OCI-LY7 (cell line): ENCODE measurements around the gene ARID4A. TPM values are rescaled to one million over a fixed set of nuclear protein-coding genes. Genes with fewer than 3 reads are reported as not detected.

Source experiments
- BruUV-seq: library from RNA; stranded (reverse); fragments of 400-500 nt; replicated peaks from 2 replicates; lab custom pipeline; 2021; lab: Mats Ljungman, UMichigan
- CTCF ChIA-PET: fragments of 300-600 bp; sonication (Branson Sonifier 250); formaldehyde crosslinking; loops from one replicate; lab custom pipeline; 2022; ENCODE audit warnings: antibody characterized with exemption; ENCODE audit not compliant: unreplicated experiment; lab: Charles Lee
- POLR2A ChIA-PET: fragments of 300-600 bp; sonication (Branson Sonifier 250); formaldehyde crosslinking; loops from one replicate; lab custom pipeline; 2022; ENCODE audit warnings: antibody characterized with exemption; lab: Charles Lee
- DNase-seq: peaks from one replicate; pipeline ENCODE4 v3.0.0-alpha.2; 2015; ENCODE audit warnings: low spot score
- H2AFZ ChIP-seq: fragments of 200-600 bp; sonication (generic), shearing (Covaris generic); 2 replicates; pipeline ENCODE4 v1.6.1; 2014; ENCODE audit warnings: mild to moderate bottlenecking, antibody characterized with exemption, low read length, moderate library complexity
- H3K27ac ChIP-seq: fragments of 200-600 bp; sonication (generic); 2 replicates; pipeline ENCODE4 v1.5.1; 2014; ENCODE audit warnings: mixed run types, low read depth, mild to moderate bottlenecking, moderate library complexity, low read length, inconsistent platforms; ENCODE audit not compliant: poor library complexity, severe bottlenecking
- H3K36me3 ChIP-seq: fragments of 200-600 bp; sonication (generic); 2 replicates; pipeline ENCODE4 v1.6.1; 2014; ENCODE audit warnings: mild to moderate bottlenecking, antibody characterized with exemption, low read length, moderate library complexity, mixed read lengths; ENCODE audit not compliant: insufficient read depth
- H3K4me1 ChIP-seq: fragments of 200-600 bp; sonication (generic); 2 replicates; pipeline ENCODE4 v1.5.1; 2014; ENCODE audit warnings: mild to moderate bottlenecking, low read length; ENCODE audit not compliant: insufficient read depth, poor library complexity, severe bottlenecking
- H3K4me2 ChIP-seq: fragments of 200-600 bp; sonication (generic); 2 replicates; pipeline ENCODE4 v1.6.1; 2014; ENCODE audit warnings: mild to moderate bottlenecking, low read length
- H3K4me3 ChIP-seq: fragments of 200-600 bp; sonication (generic); 2 replicates; pipeline ENCODE4 v1.5.1; 2014; ENCODE audit warnings: mild to moderate bottlenecking, low read depth, low read length; ENCODE audit not compliant: poor library complexity, severe bottlenecking
- H3K79me2 ChIP-seq: fragments of 200-600 bp; sonication (generic); 2 replicates; pipeline ENCODE4 v1.6.1; 2016; ENCODE audit warnings: low read depth, mild to moderate bottlenecking, low read length, moderate library complexity, mixed read lengths; ENCODE audit not compliant: insufficient read depth
- H3K9me2 ChIP-seq: fragments of 200-600 bp; sonication (generic); 2 replicates; pipeline ENCODE4 v1.6.1; 2016; ENCODE audit warnings: mild to moderate bottlenecking, low read length, mixed read lengths; ENCODE audit not compliant: insufficient read depth
- H3K9me3 ChIP-seq: fragments of 200-600 bp; sonication (generic); 2 replicates; pipeline ENCODE4 v1.6.1; 2014; ENCODE audit warnings: mild to moderate bottlenecking, mixed run types, low read length, mixed read lengths
- H4K20me1 ChIP-seq: fragments of 200-600 bp; sonication (generic); 2 replicates; pipeline ENCODE4 v1.6.1; 2014; ENCODE audit warnings: mild to moderate bottlenecking, antibody characterized with exemption, low read length, moderate library complexity, mixed read lengths; ENCODE audit not compliant: insufficient read depth
- EZH2phosphoT487 ChIP-seq: fragments of 200-600 bp; sonication (generic); IDR thresholded peaks from 2 replicates; pipeline ENCODE4 v1.6.1; 2018; ENCODE audit warnings: low read depth, borderline replicate concordance, mild to moderate bottlenecking, mixed run types, antibody characterized with exemption, low read length, moderate library complexity, mixed read lengths
- intact Hi-C: fragments of 100-400 bp; cut with micrococcal nuclease; formaldehyde crosslinking; loops from one replicate; pipeline ENCODE4 v1.10.0; 2022; ENCODE audit not compliant: unreplicated experiment
- total RNA-seq, 2 experiments: library from RNA; depleted of rRNA in 1 of 2; stranded (reverse); fragments of >200 nt in 1 of 2; shearing (Covaris generic) in 1 of 2; gene quantifications; 2 replicates each; pipeline ENCODE4 v1.2.3, GENCODE V29; 2014 to 2022
- TF ChIP-seq, protein P1 (sequence below): fragments of 200-600 bp; sonication (generic); conservative IDR thresholded peaks from 2 replicates; pipeline ENCODE4 v1.5.1; 2014; ENCODE audit warnings: mild to moderate bottlenecking, antibody characterized with exemption, low read length, moderate library complexity, mixed read lengths

ARID4A gene
- total RNA-seq, 2 experiments from 2014 or later = 10.3 to 38.2 TPM

DNA sequence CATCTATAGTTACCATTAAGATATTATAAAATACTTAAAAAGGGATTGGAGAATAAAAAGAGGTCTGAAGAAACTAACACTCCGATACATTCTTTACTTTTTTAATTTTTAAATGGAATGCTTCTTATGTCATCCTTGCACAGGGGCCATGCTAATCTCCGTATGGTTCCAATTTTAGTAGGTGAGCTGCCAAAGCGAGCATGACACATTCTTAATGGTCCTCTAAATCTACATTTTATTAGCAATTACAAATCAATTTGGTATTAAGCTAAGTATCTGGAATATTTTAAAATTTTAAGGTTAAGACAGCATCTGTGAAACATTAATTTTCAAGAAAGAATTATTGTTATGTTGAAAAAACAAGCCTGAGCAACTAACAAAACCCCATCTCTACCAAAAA lies 6.2 kb upstream of the ARID4A start:
- ChIA-PET POLR2A (interaction anchor here (0.6 to 1.1 kb wide), 5 partner anchors 9 to 1142 kb away, joined by 3 read pairs; no protein-coding TSS in a partner anchor), CTCF (no interaction called here)

GRCh38 chr14:58294201-58294600 lies 4.2 kb upstream of the ARID4A start:
- CTCF ChIA-PET = no interaction called here
- intact Hi-C loops = no loop called here

More for the DNA sequence above, 6.2 kb upstream of the ARID4A start:
- Histone ChIP-seq H4K20me1 (peaks cover 28% of the 10 kb centered on the region), H3K79me2 (peaks cover 99% of the 10 kb centered on the region), H3K4me1 (peaks cover 11% of the 10 kb centered on the region), H2AFZ (no peak overlapping the region), H3K27ac (no peak overlapping the region), H3K9me2 (no peaks in the 10 kb centered on the region), H3K4me3 (no peak overlapping the region), H3K4me2 (no peak overlapping the region), H3K9me3 (no peaks in the 10 kb centered on the region), H3K36me3 (peaks cover 89% of the 10 kb centered on the region)
- TF ChIP-seq, protein P1, sequence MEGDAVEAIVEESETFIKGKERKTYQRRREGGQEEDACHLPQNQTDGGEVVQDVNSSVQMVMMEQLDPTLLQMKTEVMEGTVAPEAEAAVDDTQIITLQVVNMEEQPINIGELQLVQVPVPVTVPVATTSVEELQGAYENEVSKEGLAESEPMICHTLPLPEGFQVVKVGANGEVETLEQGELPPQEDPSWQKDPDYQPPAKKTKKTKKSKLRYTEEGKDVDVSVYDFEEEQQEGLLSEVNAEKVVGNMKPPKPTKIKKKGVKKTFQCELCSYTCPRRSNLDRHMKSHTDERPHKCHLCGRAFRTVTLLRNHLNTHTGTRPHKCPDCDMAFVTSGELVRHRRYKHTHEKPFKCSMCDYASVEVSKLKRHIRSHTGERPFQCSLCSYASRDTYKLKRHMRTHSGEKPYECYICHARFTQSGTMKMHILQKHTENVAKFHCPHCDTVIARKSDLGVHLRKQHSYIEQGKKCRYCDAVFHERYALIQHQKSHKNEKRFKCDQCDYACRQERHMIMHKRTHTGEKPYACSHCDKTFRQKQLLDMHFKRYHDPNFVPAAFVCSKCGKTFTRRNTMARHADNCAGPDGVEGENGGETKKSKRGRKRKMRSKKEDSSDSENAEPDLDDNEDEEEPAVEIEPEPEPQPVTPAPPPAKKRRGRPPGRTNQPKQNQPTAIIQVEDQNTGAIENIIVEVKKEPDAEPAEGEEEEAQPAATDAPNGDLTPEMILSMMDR = no peak
- no peak for TF ChIP-seq EZH2phosphoT487
- no peak for DNase-seq
- no TSS peak for BruUV-seq
- intact Hi-C loops = no loop called here

GRCh38 chr14:58296726-58297125 lies 1.6 kb upstream of the ARID4A start:
- H3K4me2 ChIP-seq = peak overlapping the region; percentile 81
- intact Hi-C loops = no loop called here
- peak overlapping the region; percentile 92 for H3K27ac ChIP-seq
- no peak for DNase-seq
- peaks cover 85% of the 10 kb centered on the region for H3K79me2 ChIP-seq
- H3K9me2 ChIP-seq = no peaks in the 10 kb centered on the region
- peak overlapping the region; percentile 82 for H3K4me3 ChIP-seq
- H3K9me3 ChIP-seq = no peaks in the 10 kb centered on the region
- TF ChIP-seq, protein P1 = no peak
- TF ChIP-seq EZH2phosphoT487 = no peak
- H2AFZ ChIP-seq = no peak overlapping the region
- peaks cover 24% of the 10 kb centered on the region for H3K4me1 ChIP-seq
- BruUV-seq = no TSS peak
- H4K20me1 ChIP-seq = peaks cover 33% of the 10 kb centered on the region
- H3K36me3 ChIP-seq = peaks cover 56% of the 10 kb centered on the region
- ChIA-PET CTCF (no interaction called here), POLR2A (interaction anchor here (0.6 kb wide), 1 partner anchor 533 kb away, joined by 4 read pairs; no protein-coding TSS in a partner anchor)

More at GRCh38 chr14:58294201-58294600, 4.2 kb upstream of the ARID4A start:
- no peak for TF ChIP-seq EZH2phosphoT487
- TF ChIP-seq, protein P1 = no peak
- Histone ChIP-seq H3K79me2 (peaks cover 85% of the 10 kb centered on the region), H3K4me3 (no peak overlapping the region), H3K9me3 (no peaks in the 10 kb centered on the region), H4K20me1 (peaks cover 29% of the 10 kb centered on the region), H3K36me3 (peaks cover 69% of the 10 kb centered on the region), H2AFZ (no peak overlapping the region), H3K4me2 (no peak overlapping the region), H3K27ac (no peak overlapping the region), H3K4me1 (peaks cover 11% of the 10 kb centered on the region), H3K9me2 (no peaks in the 10 kb centered on the region)
- POLR2A ChIA-PET = no interaction called here
- no TSS peak for BruUV-seq
- no peak for DNase-seq
